ENCODE results near the gene CXorf49.
"Not testable (repeated sequence)": the region's sequence is repeated elsewhere in the genome, so short reads cannot be mapped to it uniquely, and the experiment has no call there.

CXorf49 gene

DNA sequence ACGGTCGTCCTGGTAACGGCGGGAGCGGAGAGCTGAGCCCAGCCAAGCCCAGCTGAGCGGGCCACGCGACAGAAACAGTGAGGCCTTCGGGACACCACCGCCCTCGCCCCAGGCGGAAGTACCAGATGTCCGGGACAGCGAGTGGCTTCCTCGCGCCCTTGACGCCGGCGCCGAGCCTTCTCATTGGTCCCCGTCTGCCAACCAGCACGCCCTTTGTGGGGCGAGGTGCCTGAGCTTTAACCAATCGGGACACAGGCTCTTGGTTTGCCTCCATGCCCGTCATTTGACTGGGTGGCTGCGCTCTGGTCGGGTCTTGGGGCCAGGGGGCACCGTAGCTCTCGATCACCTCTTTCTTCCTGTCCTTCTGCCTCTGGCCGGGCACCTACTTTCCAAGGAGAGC is at the start of gene CXorf49:
TSS of gene CXorf49 (minus strand) at position 101 of the 400 bp plus-strand sequence. CDS start 134 bp downstream, outside the sequence.
- not testable (repeated sequence) for DNase-seq

DNA sequence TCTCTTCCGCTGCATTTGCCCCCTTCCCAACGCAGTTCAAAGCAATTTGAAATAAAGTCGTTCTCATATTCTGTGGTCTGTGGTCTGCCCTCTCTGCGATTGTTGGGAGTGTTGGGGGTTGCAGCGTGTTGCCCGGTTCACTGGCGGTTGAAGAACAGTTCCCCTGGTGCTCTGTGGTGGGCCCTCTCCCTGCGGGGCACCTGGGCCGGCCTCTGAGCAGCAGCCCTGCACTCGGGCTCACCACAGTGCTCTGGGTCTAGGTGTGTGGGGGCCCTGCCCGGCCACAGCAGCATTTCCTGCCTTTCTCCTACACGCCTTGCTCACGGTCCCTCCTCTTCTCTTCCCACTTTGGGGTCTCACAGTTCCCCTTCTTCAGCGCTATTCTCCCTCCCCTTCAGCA is 49.0 kb upstream of the CXorf49 start:
- DNase-seq, result not testable (repeated sequence)

DNA sequence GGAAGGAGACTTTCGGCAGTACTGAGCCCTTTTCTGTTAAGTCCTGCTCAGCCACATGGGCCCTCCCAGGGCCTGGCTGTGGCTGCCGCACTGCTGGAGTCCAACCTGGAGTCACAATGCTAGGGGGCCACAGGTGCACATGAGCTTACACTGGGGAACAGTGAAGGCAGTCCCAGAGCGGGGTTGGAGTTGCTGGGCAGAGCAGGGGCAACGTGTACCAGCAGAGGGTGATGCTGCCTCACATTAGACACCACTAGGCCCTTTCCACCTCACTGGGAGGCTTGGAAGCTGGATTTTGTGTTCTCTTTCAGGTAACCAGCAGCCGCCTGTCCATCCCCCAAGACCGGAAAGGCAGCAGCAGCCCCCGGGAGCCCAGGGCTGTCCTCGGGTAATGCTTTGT is 47.5 kb upstream of the CXorf49 start:
- DNase-seq, result not testable (repeated sequence)

DNA sequence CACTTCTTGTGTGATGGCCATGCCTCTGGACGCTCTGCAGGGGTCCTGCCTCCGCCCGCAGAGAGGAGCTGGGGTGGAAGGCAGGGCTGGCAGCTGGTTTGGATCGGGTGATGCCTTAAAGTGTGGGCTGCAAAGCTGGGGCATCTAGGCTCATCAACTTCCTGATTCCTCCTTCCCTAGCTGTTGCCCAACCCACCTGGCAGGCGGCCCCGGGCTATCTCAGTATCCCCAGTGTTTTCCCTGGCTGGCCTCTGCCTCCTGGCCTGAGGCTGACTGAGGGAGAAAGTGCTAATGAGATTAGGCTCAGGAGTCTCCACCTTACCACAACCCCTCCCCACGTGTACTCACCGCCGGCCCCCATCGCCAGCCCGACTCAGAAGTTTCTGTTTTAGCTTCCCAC is 46.7 kb upstream of the CXorf49 start:
- not testable (repeated sequence) for DNase-seq

DNA sequence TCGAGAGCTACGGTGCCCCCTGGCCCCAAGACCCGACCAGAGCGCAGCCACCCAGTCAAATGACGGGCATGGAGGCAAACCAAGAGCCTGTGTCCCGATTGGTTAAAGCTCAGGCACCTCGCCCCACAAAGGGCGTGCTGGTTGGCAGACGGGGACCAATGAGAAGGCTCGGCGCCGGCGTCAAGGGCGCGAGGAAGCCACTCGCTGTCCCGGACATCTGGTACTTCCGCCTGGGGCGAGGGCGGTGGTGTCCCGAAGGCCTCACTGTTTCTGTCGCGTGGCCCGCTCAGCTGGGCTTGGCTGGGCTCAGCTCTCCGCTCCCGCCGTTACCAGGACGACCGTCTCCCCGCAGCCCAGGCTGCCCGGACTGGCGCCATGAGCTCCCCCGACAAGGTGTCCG is 45.0 kb upstream of the CXorf49 start, which contains the start of gene CXorf49B:
TSS of gene CXorf49B (plus strand) at position 301 of the 400 bp plus-strand sequence. CDS start at position 376, 75 bp downstream.
- not testable (repeated sequence) for DNase-seq

DNA sequence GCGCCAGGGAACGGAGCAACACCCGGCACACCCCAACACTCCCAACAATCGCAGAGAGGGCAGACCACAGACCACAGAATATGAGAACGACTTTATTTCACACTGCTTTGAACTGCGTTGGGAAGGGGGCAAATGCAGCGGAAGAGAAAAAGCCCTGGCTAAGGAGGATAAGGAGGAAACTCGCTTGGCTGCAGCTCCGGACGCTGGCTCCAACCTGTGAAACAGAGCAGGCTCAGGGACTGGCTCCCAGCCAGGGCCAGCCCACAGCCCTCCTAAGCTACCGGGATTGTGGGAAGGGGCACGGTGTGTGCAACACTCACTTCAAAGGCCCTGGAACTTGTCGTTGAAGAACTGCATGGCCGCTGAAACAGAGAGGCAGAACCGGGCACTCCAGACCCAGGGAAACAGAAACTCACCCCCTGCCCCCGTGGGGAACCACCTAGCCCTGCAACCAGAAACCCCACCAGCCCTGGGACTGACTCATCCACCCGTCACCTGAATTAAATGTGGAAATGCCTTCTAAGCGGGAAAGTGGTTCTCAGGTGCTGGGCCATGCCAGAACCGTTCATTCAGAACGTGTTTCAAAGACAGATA is 42.7 kb upstream of the CXorf49 start:
- DNase-seq, result not testable (repeated sequence)

DNA sequence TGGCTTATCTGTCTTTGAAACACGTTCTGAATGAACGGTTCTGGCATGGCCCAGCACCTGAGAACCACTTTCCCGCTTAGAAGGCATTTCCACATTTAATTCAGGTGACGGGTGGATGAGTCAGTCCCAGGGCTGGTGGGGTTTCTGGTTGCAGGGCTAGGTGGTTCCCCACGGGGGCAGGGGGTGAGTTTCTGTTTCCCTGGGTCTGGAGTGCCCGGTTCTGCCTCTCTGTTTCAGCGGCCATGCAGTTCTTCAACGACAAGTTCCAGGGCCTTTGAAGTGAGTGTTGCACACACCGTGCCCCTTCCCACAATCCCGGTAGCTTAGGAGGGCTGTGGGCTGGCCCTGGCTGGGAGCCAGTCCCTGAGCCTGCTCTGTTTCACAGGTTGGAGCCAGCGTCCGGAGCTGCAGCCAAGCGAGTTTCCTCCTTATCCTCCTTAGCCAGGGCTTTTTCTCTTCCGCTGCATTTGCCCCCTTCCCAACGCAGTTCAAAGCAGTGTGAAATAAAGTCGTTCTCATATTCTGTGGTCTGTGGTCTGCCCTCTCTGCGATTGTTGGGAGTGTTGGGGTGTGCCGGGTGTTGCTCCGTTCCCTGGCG is 2.3 kb upstream of the CXorf49 start:
- DNase-seq, result not testable (repeated sequence)

DNA sequence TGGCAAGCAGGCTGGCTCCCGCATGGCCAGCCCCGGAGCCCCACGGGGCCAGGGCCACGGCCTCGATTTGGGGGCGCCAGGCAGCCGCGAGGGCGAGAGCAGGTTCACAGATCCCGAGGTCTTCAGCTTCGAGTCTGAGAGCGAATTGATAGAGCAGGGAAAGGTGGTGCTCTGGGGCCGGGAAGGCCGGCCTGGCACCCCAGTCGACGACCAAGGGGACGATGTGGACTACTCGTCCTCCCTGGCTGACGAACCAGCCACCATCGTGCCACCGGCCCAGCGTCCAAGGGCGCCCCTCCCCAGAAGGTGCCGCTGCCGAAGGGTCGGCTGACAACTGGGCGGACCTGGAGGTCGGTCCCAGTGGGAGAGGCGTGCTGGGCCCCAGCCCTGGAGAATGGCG is 1.1 kb upstream of the CXorf49 start:
- DNase-seq, result not testable (repeated sequence)

DNA sequence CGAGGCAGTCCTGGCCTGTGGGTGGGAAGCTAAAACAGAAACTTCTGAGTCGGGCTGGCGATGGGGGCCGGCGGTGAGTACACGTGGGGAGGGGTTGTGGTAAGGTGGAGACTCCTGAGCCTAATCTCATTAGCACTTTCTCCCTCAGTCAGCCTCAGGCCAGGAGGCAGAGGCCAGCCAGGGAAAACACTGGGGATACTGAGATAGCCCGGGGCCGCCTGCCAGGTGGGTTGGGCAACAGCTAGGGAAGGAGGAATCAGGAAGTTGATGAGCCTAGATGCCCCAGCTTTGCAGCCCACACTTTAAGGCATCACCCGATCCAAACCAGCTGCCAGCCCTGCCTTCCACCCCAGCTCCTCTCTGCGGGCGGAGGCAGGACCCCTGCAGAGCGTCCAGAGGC is 1.8 kb downstream of the CXorf49 start:
- DNase-seq, result not testable (repeated sequence)

DNA sequence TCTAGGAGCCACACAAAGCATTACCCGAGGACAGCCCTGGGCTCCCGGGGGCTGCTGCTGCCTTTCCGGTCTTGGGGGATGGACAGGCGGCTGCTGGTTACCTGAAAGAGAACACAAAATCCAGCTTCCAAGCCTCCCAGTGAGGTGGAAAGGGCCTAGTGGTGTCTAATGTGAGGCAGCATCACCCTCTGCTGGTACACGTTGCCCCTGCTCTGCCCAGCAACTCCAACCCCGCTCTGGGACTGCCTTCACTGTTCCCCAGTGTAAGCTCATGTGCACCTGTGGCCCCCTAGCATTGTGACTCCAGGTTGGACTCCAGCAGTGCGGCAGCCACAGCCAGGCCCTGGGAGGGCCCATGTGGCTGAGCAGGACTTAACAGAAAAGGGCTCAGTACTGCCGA is 2.5 kb downstream of the CXorf49 start:
- not testable (repeated sequence) for DNase-seq

DNA sequence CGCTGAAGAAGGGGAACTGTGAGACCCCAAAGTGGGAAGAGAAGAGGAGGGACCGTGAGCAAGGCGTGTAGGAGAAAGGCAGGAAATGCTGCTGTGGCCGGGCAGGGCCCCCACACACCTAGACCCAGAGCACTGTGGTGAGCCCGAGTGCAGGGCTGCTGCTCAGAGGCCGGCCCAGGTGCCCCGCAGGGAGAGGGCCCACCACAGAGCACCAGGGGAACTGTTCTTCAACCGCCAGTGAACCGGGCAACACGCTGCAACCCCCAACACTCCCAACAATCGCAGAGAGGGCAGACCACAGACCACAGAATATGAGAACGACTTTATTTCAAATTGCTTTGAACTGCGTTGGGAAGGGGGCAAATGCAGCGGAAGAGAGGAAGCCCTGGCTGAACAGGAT is 4.0 kb downstream of the CXorf49 start:
- DNase-seq, result not testable (repeated sequence)

DNA sequence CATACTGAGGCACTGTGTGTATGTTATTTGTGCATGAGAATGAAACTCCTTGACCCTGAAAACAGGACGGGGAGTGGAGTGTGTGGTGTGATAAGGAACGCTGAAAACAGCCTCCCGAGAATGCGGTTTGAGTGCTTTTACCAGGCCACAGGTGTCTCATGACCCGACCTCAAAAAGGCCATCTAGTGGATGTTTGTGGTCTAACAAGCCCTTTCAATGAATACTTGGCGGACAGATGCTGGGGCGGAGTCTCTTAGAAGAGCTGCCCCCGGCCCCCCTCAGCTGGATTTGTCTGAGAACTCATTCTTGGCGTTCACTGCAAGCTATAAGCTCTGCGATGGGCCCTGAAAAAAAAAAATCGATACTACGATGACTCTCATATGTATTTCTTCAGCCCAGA is 15.2 kb downstream of the CXorf49 start:
- not testable (repeated sequence) for DNase-seq

DNA sequence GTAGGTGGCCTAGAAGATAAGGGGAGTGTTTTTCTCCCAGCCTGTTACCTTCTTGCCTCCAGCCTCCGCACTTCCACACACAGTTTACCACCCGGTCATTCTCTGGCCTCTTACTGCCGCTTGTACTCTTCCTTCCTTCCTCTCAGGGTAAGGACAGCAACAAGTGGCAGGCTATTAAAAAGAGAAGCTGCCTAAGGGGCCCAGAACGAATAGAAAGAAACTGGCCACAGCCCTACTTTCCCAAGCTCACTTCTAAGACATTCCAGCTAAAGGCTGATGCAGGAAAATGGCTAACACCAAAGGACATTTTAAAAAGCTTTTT is 19.1 kb downstream of the CXorf49 start:
- not testable (repeated sequence) for DNase-seq

DNA sequence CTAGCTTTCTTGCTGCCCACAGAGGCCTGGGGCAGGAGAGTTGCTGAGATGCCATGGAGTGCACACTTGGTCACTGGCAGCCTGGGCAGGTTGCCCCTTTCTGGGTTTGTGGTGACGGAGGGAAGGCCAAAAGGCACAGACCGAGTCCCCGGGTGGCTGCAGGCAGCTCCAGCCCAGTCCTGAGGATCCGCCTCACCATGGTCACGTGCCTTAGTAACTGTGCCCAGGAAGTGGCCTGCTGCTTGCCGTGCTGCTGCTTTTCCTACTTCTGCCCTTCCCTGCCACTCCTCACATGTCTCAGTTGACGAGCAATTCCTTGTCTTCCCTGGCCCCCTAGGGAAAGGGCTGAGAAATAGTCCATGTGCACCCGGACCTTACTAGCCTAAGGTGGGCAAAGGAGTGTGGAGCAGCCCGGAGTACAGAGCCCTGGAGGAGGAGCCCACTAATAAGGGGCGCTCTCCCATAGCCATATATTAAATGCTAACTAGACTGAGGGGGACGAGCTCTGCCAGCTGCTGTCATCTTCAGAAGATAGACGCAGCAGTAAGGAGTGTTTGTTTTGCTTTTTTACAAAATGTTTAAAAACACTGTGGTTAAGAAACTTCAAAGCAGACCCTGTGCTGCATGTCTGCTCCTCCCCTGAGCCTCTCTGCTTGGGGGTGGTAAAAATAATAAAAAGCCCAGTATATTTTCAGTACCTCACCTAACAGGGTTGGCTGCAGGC is 19.6 kb downstream of the CXorf49 start:
- DNase-seq, result not testable (repeated sequence)

DNA sequence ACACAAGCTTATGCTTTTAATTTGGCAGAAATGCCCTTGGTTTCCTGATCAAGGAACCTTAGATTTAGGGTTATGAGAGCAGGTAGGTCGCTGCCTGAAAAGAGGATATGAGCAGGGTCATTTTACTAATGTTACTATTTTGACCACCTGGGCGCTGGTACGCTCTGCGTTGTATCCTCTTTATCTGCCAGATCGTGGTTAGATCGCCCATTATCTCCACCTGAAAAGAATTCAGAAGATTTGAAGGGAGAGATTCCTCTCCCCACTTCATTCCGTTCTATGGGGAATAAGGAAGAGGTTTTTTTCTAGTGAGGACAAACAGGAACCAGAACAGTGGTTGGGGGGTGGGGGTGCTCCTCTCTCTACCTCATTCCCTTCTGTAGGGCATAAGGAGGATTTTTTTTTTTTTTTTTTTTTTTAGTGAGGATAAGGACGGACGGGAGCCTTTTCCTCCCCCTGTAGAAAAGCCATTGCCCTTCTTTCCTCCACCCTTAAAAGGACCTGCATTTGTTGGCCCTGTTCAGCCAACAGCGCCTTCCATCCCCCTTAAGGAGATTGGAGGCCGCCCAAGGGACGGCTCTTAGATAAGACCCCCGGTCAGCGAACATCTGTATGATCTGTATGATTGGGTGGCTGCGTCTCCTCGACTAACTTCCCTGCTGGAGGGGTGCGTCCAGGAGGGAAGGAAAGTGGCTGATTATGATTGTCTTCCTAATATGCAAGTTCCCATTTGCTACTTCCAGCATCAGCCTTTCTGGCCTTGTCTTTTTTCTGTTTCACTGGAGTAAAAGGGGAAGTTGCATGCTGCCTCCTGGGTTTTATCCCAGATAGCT is 20.4 kb downstream of the CXorf49 start:
- not testable (repeated sequence) for DNase-seq

DNA sequence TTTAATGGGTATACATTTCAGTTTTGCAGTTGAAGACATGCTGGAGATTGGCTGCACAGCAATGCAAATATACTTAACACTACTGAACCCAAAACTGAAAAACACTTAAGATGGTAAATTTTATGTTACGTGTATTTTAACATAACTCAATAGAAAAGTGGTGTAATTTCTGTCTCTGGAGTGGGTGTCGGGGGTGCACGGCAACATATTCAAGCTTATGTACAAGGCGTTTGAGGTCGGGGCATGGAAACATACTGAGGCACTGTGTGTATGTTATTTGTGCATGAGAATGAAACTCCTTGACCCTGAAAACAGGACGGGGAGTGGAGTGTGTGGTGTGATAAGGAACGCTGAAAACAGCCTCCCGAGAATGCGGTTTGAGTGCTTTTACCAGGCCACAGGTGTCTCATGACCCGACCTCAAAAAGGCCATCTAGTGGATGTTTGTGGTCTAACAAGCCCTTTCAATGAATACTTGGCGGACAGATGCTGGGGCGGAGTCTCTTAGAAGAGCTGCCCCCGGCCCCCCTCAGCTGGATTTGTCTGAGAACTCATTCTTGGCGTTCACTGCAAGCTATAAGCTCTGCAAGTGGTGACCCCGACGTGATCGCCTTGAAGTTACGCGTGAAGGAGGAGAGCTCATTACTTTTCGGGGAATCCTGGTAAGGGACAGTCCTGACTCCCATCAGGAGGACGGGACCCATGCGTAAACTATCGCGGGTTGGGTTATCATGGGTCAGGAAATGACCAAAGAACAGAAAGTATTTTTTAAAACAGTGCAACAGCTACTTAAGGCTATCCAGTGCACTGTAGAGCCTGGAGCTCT is 21.2 kb downstream of the CXorf49 start:
- not testable (repeated sequence) for DNase-seq

DNA sequence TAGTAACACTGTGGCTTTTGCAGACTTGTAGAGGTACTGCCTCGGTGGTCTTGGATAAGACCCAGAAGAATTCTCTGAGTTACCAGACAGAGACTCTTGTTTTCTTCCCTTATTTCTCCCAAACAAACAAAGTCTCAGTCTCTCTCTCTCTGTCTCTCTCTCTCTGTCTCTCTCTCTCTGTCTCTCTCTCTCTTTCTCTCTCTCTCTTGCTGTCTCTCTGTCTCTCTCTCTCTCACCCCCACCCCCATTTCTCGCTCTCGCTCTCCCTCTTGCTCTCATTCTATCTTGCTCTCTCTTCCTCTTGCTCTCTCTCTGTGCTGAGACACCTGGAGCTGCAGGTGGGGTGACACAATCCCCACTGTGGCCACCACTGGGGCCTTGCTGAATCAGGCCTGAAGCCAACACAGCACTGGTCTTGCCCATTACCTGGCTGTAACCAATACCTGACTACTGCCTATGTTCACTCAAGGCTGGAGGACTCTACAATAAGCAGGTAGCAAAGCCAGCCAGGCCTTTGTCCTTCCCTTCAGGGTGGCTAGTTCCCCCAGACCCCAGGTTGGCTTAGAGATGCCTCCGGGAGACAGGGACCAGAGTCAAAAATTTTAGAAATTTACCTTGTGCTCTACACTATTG is 38.4 kb downstream of the CXorf49 start:
- DNase-seq, result no peak

DNA sequence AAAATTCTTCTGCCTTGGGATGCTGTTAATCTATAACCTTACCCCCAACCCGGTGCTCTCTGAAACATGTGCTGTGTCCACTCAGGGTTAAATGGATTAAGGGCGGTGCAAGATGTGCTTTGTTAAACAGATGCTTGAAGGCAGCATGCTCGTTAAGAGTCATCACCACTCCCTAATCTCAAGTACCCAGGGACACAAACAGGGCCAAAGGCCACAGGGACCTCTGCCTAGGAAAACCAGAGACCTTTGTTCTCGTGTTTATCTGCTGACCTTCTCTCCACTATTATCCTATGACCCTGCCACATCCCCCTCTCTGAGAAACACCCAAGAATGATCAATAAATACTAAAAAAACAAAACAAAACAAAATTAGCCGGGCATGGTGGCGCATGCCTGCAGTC is 40.9 kb downstream of the CXorf49 start:
- not testable (repeated sequence) for DNase-seq

DNA sequence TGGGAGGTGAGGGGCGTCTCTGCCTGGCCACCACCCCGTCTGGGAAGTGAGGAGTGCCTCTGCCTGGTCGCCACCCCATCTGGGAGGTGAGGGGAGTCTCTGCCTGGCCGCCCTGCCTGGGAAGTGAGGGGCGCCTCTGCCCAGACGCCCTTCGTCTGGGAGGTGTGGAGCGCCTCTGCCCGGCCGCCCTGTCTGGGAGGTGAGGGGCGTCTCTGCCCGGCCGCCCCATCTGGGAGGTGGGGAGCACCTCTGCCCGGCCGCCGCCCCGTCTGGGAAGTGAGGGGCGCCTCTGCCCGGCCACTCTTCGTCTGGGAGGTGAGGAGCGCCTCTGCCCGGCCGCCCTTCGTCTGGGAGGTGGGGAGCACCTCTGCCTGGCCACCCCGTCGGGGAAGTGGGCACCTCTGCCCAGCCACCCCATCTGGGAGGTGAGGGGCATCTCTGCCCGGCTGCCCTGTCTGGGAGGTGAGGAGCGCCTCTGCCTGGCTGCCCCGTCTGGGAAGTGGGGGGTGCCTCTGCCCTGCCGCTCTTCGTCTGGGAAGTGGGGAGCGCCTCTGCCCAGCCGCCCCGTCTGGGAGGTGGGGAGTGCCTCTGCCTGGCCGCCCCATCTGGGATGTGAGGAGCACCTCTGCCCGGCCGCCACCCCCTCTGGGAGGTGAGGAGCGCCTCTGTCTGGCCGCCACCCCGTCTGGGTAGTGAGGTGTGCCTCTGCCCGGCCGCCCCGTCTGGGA is 41.9 kb downstream of the CXorf49 start:
- DNase-seq, result not testable (repeated sequence)

DNA sequence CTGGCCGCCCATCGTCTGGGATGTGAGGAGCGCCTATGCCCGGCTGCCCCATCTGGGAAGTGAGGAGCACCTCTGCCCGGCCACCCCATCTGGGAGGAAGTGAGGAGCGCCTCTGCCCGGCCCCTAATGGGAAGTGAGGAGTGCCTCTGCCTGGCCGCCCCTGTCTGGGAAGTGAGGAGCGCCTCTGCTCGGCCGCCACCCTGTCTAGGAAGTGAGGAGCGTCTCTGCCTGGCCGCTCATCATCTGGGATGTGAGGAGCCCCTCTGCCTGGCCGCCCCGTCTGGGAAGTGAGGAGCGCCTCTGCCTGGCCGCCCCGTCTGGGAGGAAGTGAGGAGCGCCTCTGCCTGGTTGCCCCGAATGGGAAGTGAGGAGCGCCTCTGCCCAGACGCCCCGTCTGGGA is 42.4 kb downstream of the CXorf49 start:
- not testable (repeated sequence) for DNase-seq

DNA sequence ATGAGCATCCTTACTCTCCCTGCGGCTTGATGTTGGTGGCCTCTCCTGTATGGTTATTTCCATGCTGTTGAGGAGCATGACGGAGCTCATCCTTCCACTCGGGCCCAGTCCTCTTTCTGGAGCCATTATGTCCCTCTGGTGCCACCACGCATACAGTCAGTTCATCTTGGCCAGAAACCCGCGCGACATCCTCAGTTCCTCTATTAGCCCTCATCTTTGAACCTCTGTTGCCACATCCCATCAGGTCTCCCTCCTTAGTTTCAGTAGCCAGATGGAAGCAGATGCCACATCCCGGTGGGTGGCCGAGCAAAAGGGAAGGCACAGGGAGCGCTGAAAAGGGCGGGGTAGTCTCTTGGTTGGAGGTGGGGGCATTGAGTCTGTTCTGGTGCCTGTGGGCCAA is 46.1 kb downstream of the CXorf49 start:
- no peak for DNase-seq

All from activated naive CD4-positive, alpha-beta T cell treated with anti-CD3 and anti-CD28 coated beads, Interleukin-2, amount 50 U/mL, for 16 hours (primary cell).